ENCODE data around the gene CIT. TPM values are rescaled to one million over a fixed set of nuclear protein-coding genes. Genes with fewer than 3 reads are reported as not detected.

Gene CIT
- total and polyA plus RNA-seq, 9 of the 15 experiments (the other 6 are each of a cell fraction or from before 2014, with no cell fraction given), result 1.1 to 46.7 (median 21.3) TPM

GRCh38 chr12:119665164-119665929, 211.8 kb downstream of the CIT start (continued):
- TF ChIP-seq BCLAF1 (IDR thresholded peaks at IDR 0.05; ENCODE audit: borderline replicate concordance in 1 of 2, control insufficient read depth in 1 of 2, low read depth in 2 of 2, low read length in 1 of 2) (0 out of 4 replicates have a peak, but pooled peaks of 1 of the 2 experiments have one; percentile 62), TOE1 (IDR thresholded peaks at IDR 0.05; ENCODE audit: borderline replicate concordance) (peak; percentile 71; the same call in 1 of the 2 replicates), TOE1 (CRISPR knock-in tag; IDR thresholded peaks at IDR 0.05; ENCODE audit: borderline replicate concordance, low read depth) (0 out of 2 replicates have a peak, but pooled peaks have one; percentile 27), RAD51 (IDR thresholded peaks at IDR 0.05; ENCODE audit: borderline replicate concordance, low read depth) (peak; percentile 69; the same call in 1 of the 2 replicates), ZHX1 (conservative IDR thresholded peaks at IDR 0.05; ENCODE audit: low read length) (no peak), TARDBP (IDR thresholded peaks at IDR 0.05) (peak; percentile 99), KLF1 (tag; IDR thresholded peaks at IDR 0.05) (no peak), ZNF197 (CRISPR knock-in tag; IDR thresholded peaks at IDR 0.05; ENCODE audit: low read depth) (peak; percentile 98), NFIX (CRISPR knock-in tag; IDR thresholded peaks at IDR 0.05; ENCODE audit: low read depth) (no peak), CBFB (CRISPR knock-in tag; IDR thresholded peaks at IDR 0.05) (no peak), ETV1 (tag; conservative IDR thresholded peaks at IDR 0.05; ENCODE audit: low read depth) (peak; percentile 83), SMAD3 (CRISPR knock-in tag; conservative IDR thresholded peaks at IDR 0.05) (peak; percentile 97), ETV6 (IDR thresholded peaks at IDR 0.05; ENCODE audit: borderline replicate concordance in 1 of 2, low read depth in 2 of 2, low read length in 1 of 2) (peak in 1 of 2 experiments; percentile 89; a peak in 2 of 4 replicates), ETV6 (CRISPR knock-in tag; IDR thresholded peaks at IDR 0.05; ENCODE audit: borderline replicate concordance) (no peak), FOXK2 (conservative IDR thresholded peaks at IDR 0.05 in 1 of 2, IDR thresholded peaks at IDR 0.05 in 1 of 2; ENCODE audit: low read depth in 2 of 2) (peak; percentile 81 to 94), MYBL2 (IDR thresholded peaks at IDR 0.05; ENCODE audit: low read depth) (peak; percentile 46; the same call in 1 of the 2 replicates), MYBL2 (CRISPR knock-in tag; IDR thresholded peaks at IDR 0.05; ENCODE audit: borderline replicate concordance) (no peak), ZKSCAN8 (CRISPR knock-in tag; IDR thresholded peaks at IDR 0.05) (peak; percentile 96), ZNF830 (CRISPR knock-in tag; IDR thresholded peaks at IDR 0.05) (no peak), GATA2 (CRISPR knock-in tag; IDR thresholded peaks at IDR 0.05) (peak; percentile 99)

All from K562 (cell line).